OCI-LY3 (cell line): ENCODE measurements around the gene SIGLEC12.

Experiments
- H2AFZ ChIP-seq: fragments of 200-600, 300-600 bp; shearing (Covaris generic); 2 replicates; pipeline ENCODE4 v1.6.0; 2014; ENCODE audit warnings: antibody characterized with exemption, low read depth, low read length
- H3K27ac ChIP-seq: fragments of 200-600, 300-600 bp; sonication (generic); 2 replicates; pipeline ENCODE4 v1.5.1; 2014; ENCODE audit warnings: mild to moderate bottlenecking, low read length, moderate library complexity, mixed read lengths
- H3K27me3 ChIP-seq: fragments of 200-600, 300-600 bp; sonication (generic); 2 replicates; pipeline ENCODE4 v1.6.1; 2014; ENCODE audit warnings: low read depth, low read length, mixed read lengths
- H3K36me3 ChIP-seq: fragments of 200-600, 300-600 bp; sonication (generic); replicated peaks from 2 replicates; pipeline ENCODE3; 2014; ENCODE audit warnings: low read depth, low read length, mixed read lengths
- H3K4me1 ChIP-seq: fragments of 300-600, 200-600 bp; sonication (generic); 2 replicates; pipeline ENCODE4 v1.6.1; 2014; ENCODE audit warnings: low read length, mixed read lengths
- H3K4me2 ChIP-seq: fragments of 200-600, 300-600 bp; sonication (generic); 2 replicates; pipeline ENCODE4 v1.6.1; 2014; ENCODE audit warnings: low read length, mixed read lengths
- H3K4me3 ChIP-seq: fragments of 300-600, 200-600 bp; sonication (generic); 2 replicates; pipeline ENCODE4 v1.5.1; 2014; ENCODE audit warnings: antibody characterized with exemption, mild to moderate bottlenecking, low read length, moderate library complexity
- H3K79me2 ChIP-seq: fragments of 300-600, 200-600 bp; shearing (Covaris generic); 2 replicates; pipeline ENCODE4 v1.6.1; 2014; ENCODE audit warnings: mild to moderate bottlenecking, low read length, mixed read lengths
- H3K9ac ChIP-seq: fragments of 300-600, 200-600 bp; shearing (Covaris generic); 2 replicates; pipeline ENCODE4 v1.6.0; 2014; ENCODE audit warnings: mild to moderate bottlenecking, low read length, moderate library complexity
- H3K9me3 ChIP-seq: fragments of 200-600, 300-600 bp; shearing (Covaris generic); 2 replicates; pipeline ENCODE4 v1.6.1; 2014; ENCODE audit warnings: low read length, mixed read lengths; ENCODE audit not compliant: insufficient read depth
- H4K20me1 ChIP-seq: fragments of 200-600, 300-600 bp; sonication (generic); 2 replicates; pipeline ENCODE4 v1.6.1; 2016; ENCODE audit warnings: low read length, mixed read lengths; ENCODE audit not compliant: insufficient read depth
- EZH2phosphoT487 ChIP-seq: fragments of 200-600 bp; shearing (Covaris generic); IDR thresholded peaks from 2 replicates; pipeline ENCODE4 v1.6.1; 2018; ENCODE audit warnings: antibody characterized with exemption, mixed run types, low read depth
- TF ChIP-seq, protein P1 (sequence below): fragments of 200-600, 300-600 bp; sonication (generic); IDR thresholded peaks from 2 replicates; pipeline ENCODE4 v1.5.1; 2014; ENCODE audit warnings: antibody characterized with exemption, low read length, low read depth

Gene SIGLEC12

DNA sequence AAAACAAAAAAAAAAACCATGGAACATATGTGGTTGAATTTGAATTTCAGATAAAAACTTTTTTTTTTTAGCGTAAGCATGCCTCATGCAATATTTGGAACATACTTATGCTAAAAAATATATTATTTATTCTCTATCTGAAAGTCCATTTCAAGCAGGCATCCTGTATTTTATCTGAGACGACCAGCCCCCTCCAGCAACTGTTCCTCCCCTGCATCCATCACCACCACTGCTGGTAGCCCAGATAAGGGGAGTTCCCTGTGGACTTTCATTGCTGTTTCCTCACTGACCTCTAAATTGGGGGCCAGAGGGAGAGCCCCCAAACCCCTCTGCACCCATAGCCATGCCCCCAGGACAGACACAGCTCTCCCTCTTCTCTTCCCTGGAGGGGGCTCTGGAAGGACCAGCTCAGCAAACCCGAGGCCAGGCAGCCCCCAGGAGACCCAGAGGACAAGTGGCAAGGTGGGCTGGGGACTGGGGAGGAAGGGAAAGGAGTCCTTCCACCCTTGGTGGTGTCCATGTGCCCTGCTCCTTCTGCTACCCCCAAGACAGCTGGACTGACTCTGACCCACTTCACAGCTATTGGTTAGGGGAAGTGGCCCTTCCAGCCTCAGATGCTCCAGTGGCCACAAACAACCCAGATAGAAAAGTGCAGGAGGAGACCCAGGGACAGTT is 6.6 kb upstream of the SIGLEC12 start:
- no peak overlapping the region for H2AFZ ChIP-seq
- TF ChIP-seq, protein P1, sequence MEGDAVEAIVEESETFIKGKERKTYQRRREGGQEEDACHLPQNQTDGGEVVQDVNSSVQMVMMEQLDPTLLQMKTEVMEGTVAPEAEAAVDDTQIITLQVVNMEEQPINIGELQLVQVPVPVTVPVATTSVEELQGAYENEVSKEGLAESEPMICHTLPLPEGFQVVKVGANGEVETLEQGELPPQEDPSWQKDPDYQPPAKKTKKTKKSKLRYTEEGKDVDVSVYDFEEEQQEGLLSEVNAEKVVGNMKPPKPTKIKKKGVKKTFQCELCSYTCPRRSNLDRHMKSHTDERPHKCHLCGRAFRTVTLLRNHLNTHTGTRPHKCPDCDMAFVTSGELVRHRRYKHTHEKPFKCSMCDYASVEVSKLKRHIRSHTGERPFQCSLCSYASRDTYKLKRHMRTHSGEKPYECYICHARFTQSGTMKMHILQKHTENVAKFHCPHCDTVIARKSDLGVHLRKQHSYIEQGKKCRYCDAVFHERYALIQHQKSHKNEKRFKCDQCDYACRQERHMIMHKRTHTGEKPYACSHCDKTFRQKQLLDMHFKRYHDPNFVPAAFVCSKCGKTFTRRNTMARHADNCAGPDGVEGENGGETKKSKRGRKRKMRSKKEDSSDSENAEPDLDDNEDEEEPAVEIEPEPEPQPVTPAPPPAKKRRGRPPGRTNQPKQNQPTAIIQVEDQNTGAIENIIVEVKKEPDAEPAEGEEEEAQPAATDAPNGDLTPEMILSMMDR, result no peak
- no peak overlapping the region for H3K9ac ChIP-seq
- H3K4me1 ChIP-seq, result peaks cover 6% of the 10 kb centered on the region; the same call in 1 of the 2 replicates
- H3K79me2 ChIP-seq, result no peaks in the 10 kb centered on the region
- no peaks in the 10 kb centered on the region for H3K9me3 ChIP-seq
- H3K4me2 ChIP-seq, result no peak overlapping the region
- peaks cover 24% of the 10 kb centered on the region for H3K27me3 ChIP-seq
- no peak overlapping the region for H3K27ac ChIP-seq
- no peaks in the 10 kb centered on the region for H4K20me1 ChIP-seq
- no peaks in the 10 kb centered on the region for H3K36me3 ChIP-seq
- no peak overlapping the region for H3K4me3 ChIP-seq

- Histone ChIP-seq H3K4me1 (peaks cover 6% of the 10 kb centered on the region; the same call in 1 of the 2 replicates), H3K9ac (no peak overlapping the region), H3K36me3 (no peaks in the 10 kb centered on the region), H3K4me2 (no peak overlapping the region), H3K79me2 (no peaks in the 10 kb centered on the region), H4K20me1 (no peaks in the 10 kb centered on the region), H3K27me3 (peaks cover 19% of the 10 kb centered on the region), H3K4me3 (no peak overlapping the region), H3K9me3 (no peaks in the 10 kb centered on the region), H2AFZ (no peak overlapping the region), H3K27ac (no peak overlapping the region)
- TF ChIP-seq, protein P1, result no peak
- TF ChIP-seq EZH2phosphoT487, result no peak
These were observed 6.0 kb upstream of the SIGLEC12 start for GRCh38 chr19:51507640-51508058.

- Histone ChIP-seq H3K4me3 (no peak overlapping the region), H3K9ac (no peak overlapping the region), H3K79me2 (no peaks in the 10 kb centered on the region), H3K4me2 (no peak overlapping the region), H2AFZ (no peak overlapping the region), H3K27me3 (peaks cover 14% of the 10 kb centered on the region), H3K27ac (no peak overlapping the region), H3K4me1 (peaks cover 6% of the 10 kb centered on the region; the same call in 1 of the 2 replicates), H4K20me1 (no peaks in the 10 kb centered on the region), H3K36me3 (no peaks in the 10 kb centered on the region), H3K9me3 (no peaks in the 10 kb centered on the region)
- TF ChIP-seq EZH2phosphoT487, result no peak
- TF ChIP-seq, protein P1, result no peak
These were observed 5.6 kb upstream of the SIGLEC12 start for GRCh38 chr19:51507192-51507591.

- Histone ChIP-seq H3K36me3 (no peaks in the 10 kb centered on the region), H3K27me3 (peaks cover 8% of the 10 kb centered on the region; the same call in 1 of the 2 replicates), H3K27ac (no peak overlapping the region), H3K4me1 (peaks cover 12% of the 10 kb centered on the region), H2AFZ (no peak overlapping the region), H3K4me2 (no peak overlapping the region), H4K20me1 (no peaks in the 10 kb centered on the region), H3K9ac (no peak overlapping the region), H3K79me2 (no peaks in the 10 kb centered on the region), H3K9me3 (no peaks in the 10 kb centered on the region), H3K4me3 (no peak overlapping the region)
- no peak for TF ChIP-seq EZH2phosphoT487
- TF ChIP-seq, protein P1, result no peak
These were observed 4.3 kb upstream of the SIGLEC12 start for GRCh38 chr19:51505904-51506303.
